Breast epithelium (tissue), 4 donors: ENCODE data around the gene ROCK2. TPM values are rescaled to one million over a fixed set of nuclear protein-coding genes. Genes with fewer than 3 reads are reported as not detected.

Experiments used
- DNase-seq, 2 donors: peaks; one replicate each; pipeline ENCODE4 v3.0.0-alpha.2; 2019; ENCODE audit warnings: low spot score in 2 of 2
- H3K27ac ChIP-seq, 2 donors: fragments of 200-600 bp; sonication (generic) in 1 of 2; one replicate each; pipeline ENCODE4 v1.5.1; 2016 to 2019; ENCODE audit warnings: mild to moderate bottlenecking in 1 of 2
- H3K27me3 ChIP-seq, 2 donors: fragments of 200-600 bp; sonication (generic) in 1 of 2; one replicate each; pipeline versions ENCODE4 v1.5.1 to v1.6.0; 2017 to 2019; ENCODE audit warnings: control low read depth in 1 of 2, mild to moderate bottlenecking in 1 of 2
- H3K36me3 ChIP-seq: fragments of 200-600 bp; one replicate; pipeline ENCODE4 v1.5.1; 2019
- H3K4me1 ChIP-seq, 2 donors: fragments of 200-600 bp; sonication (generic); one replicate each; pipeline ENCODE4 v1.5.1; 2016 to 2019; ENCODE audit warnings: control low read depth in 1 of 2
- H3K4me3 ChIP-seq, 3 donors: fragments of 200-600 bp; sonication (generic); 1 replicate in 2 of 3; 2 replicates in 1 of 3; pipeline ENCODE4 v1.5.1; 2016 to 2019; ENCODE audit warnings: mild to moderate bottlenecking in 3 of 3, moderate library complexity in 2 of 3
- H3K9me3 ChIP-seq, 2 donors: fragments of 200-600 bp; sonication (generic) in 1 of 2; one replicate each; pipeline ENCODE4 v1.5.1; 2016 to 2019; ENCODE audit warnings: control low read depth in 1 of 2
- CTCF ChIP-seq, 3 donors: fragments of 450-650 bp; IDR thresholded peaks; one replicate each; pipeline ENCODE4 v1.5.1; 2016 to 2017; ENCODE audit warnings: antibody characterized with exemption in 3 of 3, mild to moderate bottlenecking in 3 of 3, moderate library complexity in 3 of 3
- POLR2A ChIP-seq: fragments of 450-650 bp; IDR thresholded peaks from one replicate; pipeline ENCODE4 v1.6.1; 2016; ENCODE audit warnings: antibody characterized with exemption, mild to moderate bottlenecking, moderate library complexity
- POLR2AphosphoS5 ChIP-seq, 3 donors: sonication (generic); formaldehyde crosslinking; IDR thresholded peaks; one replicate each; pipeline ENCODE4 v1.6.1; 2017; ENCODE audit warnings: antibody characterized with exemption in 3 of 3
- intact Hi-C: fragments of 100-400 bp; cut with DNase I; formaldehyde crosslinking; loops from one replicate; pipeline ENCODE4 v1.15.1; 2023; ENCODE audit warnings: low total_unique reads
- total RNA-seq, 3 donors: library from RNA; depleted of rRNA; stranded (reverse); fragments of >200 nt; gene quantifications; one replicate each; pipeline ENCODE4 v1.1.0, GENCODE V29; 2016

Gene ROCK2
- total RNA-seq, 3 donors from 2014 or later: 87.1 to 181 (median 103) TPM

DNA sequence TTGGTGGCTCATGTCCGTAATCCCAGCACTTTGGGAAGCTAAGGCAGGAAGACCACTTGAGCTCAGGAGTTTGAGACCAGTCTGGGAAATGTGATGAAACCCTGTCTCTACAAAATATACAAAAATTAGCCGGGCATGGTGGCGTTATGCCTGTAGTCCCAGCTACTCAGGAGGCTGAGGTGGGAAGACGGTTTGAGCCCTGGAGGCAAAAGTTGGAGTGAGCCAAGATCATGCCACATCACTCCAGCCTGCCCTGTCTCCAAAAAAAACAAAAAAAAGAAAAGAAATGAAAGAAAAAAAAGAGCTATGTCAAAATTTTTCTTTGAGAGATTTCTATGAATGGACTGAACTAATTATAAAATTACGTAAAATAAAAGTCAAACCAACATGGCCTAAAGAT, 34.7 kb downstream of the ROCK2 start:
- TF ChIP-seq CTCF (IDR thresholded peaks at IDR 0.05) (no peak), POLR2A (no peak), POLR2AphosphoS5 (IDR thresholded peaks at IDR 0.05) (no peak)
- Histone ChIP-seq H3K4me1 (no peaks in the 10 kb centered on the region), H3K4me3 (no peak overlapping the region), H3K36me3 (no peaks in the 10 kb centered on the region), H3K9me3 (no peaks in the 10 kb centered on the region), H3K27ac (no peak overlapping the region), H3K27me3 (no peaks in the 10 kb centered on the region)
- intact Hi-C loops: no loop called here
- no peak for DNase-seq

DNA sequence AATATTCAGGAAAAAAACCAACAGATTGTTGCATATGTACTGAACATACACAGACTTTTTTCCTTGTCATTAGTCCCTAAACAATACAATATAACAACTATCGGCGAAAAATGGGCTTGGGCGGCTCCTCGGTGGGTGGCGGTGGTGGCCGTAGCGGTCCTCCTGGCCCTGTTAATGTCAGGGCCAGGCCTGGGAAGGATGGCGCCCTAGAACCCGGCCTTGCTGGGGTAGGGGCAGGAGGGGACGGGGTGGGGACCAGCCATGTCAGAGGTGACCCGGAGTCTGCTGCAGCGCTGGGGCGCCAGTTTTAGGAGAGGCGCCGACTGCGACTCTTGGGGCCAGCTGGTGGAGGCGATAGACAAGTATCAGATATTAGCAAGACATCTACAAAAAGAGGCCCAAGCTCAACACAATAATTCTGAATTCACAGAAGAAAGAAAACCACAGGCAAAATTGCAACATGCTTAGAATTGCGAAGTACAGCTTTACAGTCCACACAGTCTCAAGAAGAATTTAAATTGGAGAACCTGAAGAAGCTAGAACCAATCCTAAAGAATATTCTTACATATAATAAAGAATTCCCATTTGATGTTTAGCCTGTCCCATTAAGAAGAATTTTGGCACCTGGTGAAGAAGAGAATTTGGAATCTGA, 36.5 kb downstream of the ROCK2 start:
- no peaks in the 10 kb centered on the region for H3K4me1 ChIP-seq
- TF ChIP-seq POLR2A (no peak), POLR2AphosphoS5 (IDR thresholded peaks at IDR 0.05) (no peak), CTCF (IDR thresholded peaks at IDR 0.05) (no peak)
- intact Hi-C loops: no loop called here

DNA sequence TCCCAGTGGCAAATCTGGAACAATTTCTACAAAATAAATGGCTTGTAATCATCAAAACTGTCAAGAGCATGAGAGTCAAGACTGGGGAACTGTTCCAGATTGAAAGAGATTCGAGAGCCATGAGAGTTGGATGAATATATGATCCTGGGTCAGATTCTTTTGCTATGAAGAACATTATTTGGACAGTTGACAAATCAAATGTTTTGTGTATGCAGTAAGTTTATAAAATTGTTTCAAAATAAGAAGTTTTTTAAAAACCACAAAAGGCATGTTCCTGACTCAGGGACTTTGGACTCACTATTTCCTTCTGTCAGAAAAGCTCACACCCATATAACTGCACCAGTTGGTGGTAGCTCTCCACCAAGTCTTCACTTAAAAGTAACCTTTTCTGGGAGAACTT, 38.5 kb downstream of the ROCK2 start:
- no peak for DNase-seq
- H3K36me3 ChIP-seq: no peaks in the 10 kb centered on the region
- TF ChIP-seq POLR2AphosphoS5 (IDR thresholded peaks at IDR 0.05) (no peak), CTCF (IDR thresholded peaks at IDR 0.05) (no peak), POLR2A (no peak)
- H3K4me3 ChIP-seq: no peak overlapping the region
- H3K27me3 ChIP-seq: no peaks in the 10 kb centered on the region
- intact Hi-C loops: no loop called here
- no peak overlapping the region for H3K27ac ChIP-seq
- no peaks in the 10 kb centered on the region for H3K4me1 ChIP-seq
- no peaks in the 10 kb centered on the region for H3K9me3 ChIP-seq

More for the DNA sequence above, 36.5 kb downstream of the ROCK2 start:
- H3K36me3 ChIP-seq: no peaks in the 10 kb centered on the region
- H3K27ac ChIP-seq: no peak overlapping the region
- H3K9me3 ChIP-seq: no peaks in the 10 kb centered on the region
- no peaks in the 10 kb centered on the region for H3K27me3 ChIP-seq
- H3K4me3 ChIP-seq: no peak overlapping the region
- no peak for DNase-seq

GRCh38 chr2:11305338-11305737, 39.1 kb downstream of the ROCK2 start:
- Histone ChIP-seq H3K4me1 (no peaks in the 10 kb centered on the region), H3K36me3 (no peaks in the 10 kb centered on the region)
- intact Hi-C loops: no loop called here

More at GRCh38 chr2:11305338-11305737, 39.1 kb downstream of the ROCK2 start:
- no peak overlapping the region for H3K4me3 ChIP-seq
- H3K27me3 ChIP-seq: no peaks in the 10 kb centered on the region
- no peak for DNase-seq
- no peaks in the 10 kb centered on the region for H3K9me3 ChIP-seq
- no peak for TF ChIP-seq POLR2AphosphoS5 (IDR thresholded peaks at IDR 0.05)
- no peak for TF ChIP-seq POLR2A
- no peak for TF ChIP-seq CTCF (IDR thresholded peaks at IDR 0.05)
- H3K27ac ChIP-seq: no peak overlapping the region
